Measurements from ENCODE around the gene NCAM2.

Gene NCAM2

GRCh38 chr21:21102896-21103295 lies 104.7 kb downstream of the NCAM2 start:
- H3K27me3 ChIP-seq (ENCODE audit: control insufficient read depth in 1 of 2, insufficient read depth in 1 of 2, low read length in 2 of 2): no peaks in the 10 kb centered on the region
- no peak overlapping the region for H2BK12ac ChIP-seq (ENCODE audit: low read length in 2 of 2)
- no peaks in the 10 kb centered on the region for H3K79me1 ChIP-seq (replicated peaks; ENCODE audit: low read length, poor library complexity, severe bottlenecking)
- H3K27ac ChIP-seq (ENCODE audit: low read length, poor library complexity, severe bottlenecking): no peak overlapping the region
- no peaks in the 10 kb centered on the region for H3K36me3 ChIP-seq (ENCODE audit: control insufficient read depth in 1 of 2, insufficient read depth in 2 of 2, low read depth in 1 of 2, low read length in 2 of 2)
- H3K9ac ChIP-seq (ENCODE audit: low read length): no peak overlapping the region
- no peak overlapping the region for H3K14ac ChIP-seq (ENCODE audit: low read length in 2 of 2)
- no peak overlapping the region for H2BK15ac ChIP-seq (ENCODE audit: low read depth, poor library complexity, severe bottlenecking)
- no peak overlapping the region for H2BK5ac ChIP-seq (ENCODE audit: low read depth, low read length, poor library complexity, severe bottlenecking)
- no peak overlapping the region for H2BK120ac ChIP-seq (ENCODE audit: low read depth, low read length)
- 100% methylated on average over 2 of the region's 2 CpGs for WGBS
- no peak overlapping the region for H4K91ac ChIP-seq (ENCODE audit: low read length)
- H3K18ac ChIP-seq (ENCODE audit: low read depth in 1 of 2, low read length in 2 of 2): no peak overlapping the region
- no peak overlapping the region for H2AFZ ChIP-seq (ENCODE audit: low read depth, low read length)
- H3K4me3 ChIP-seq (ENCODE audit: insufficient read depth in 1 of 2, low read depth in 1 of 2, low read length in 2 of 2): no peak overlapping the region
- no peak overlapping the region for H3K23ac ChIP-seq (ENCODE audit: low read length in 2 of 2)
- H3K4me1 ChIP-seq (ENCODE audit: control insufficient read depth, insufficient read depth, low read depth, low read length): no peaks in the 10 kb centered on the region
- no peak overlapping the region for H3K4ac ChIP-seq (ENCODE audit: low read depth in 1 of 2, low read length in 2 of 2)
- H3K9me3 ChIP-seq (ENCODE audit: control insufficient read depth, low read length): no peaks in the 10 kb centered on the region
- H2AK5ac ChIP-seq (ENCODE audit: low read length, severe bottlenecking): no peak overlapping the region
- no peak overlapping the region for H4K8ac ChIP-seq (ENCODE audit: low read length)
- no peak overlapping the region for H3K4me2 ChIP-seq (ENCODE audit: low read length, poor library complexity, severe bottlenecking)
- DNase-seq: no peak

DNA sequence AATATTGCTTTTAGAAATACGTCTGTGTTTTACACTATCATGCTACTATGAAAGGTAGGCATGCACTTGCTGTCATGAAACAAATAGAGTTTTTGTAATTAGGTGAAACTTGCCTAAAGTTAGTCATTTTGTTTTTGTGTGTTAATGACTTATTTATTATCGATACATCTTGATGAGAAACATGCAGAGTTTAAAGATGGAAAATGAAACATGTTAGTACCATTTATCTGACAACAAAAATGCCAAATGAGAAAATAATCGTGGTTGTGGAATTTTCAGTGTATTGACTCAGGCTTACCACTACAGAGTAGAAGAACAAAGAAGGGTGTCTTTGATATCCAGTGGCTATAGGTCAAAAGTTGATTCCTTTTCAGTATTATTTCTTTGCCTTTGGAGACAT lies 105.5 kb downstream of the NCAM2 start:
- Histone ChIP-seq H3K4me2 (ENCODE audit: low read length, poor library complexity, severe bottlenecking) (no peak overlapping the region), H3K27ac (ENCODE audit: low read length, poor library complexity, severe bottlenecking) (no peak overlapping the region), H3K9me3 (ENCODE audit: control insufficient read depth, low read length) (no peaks in the 10 kb centered on the region), H2BK15ac (ENCODE audit: low read depth, poor library complexity, severe bottlenecking) (no peak overlapping the region), H4K91ac (ENCODE audit: low read length) (no peak overlapping the region), H2AK5ac (ENCODE audit: low read length, severe bottlenecking) (no peak overlapping the region), H3K27me3 (ENCODE audit: control insufficient read depth in 1 of 2, insufficient read depth in 1 of 2, low read length in 2 of 2) (no peaks in the 10 kb centered on the region), H3K4me3 (ENCODE audit: insufficient read depth in 1 of 2, low read depth in 1 of 2, low read length in 2 of 2) (no peak overlapping the region), H2BK120ac (ENCODE audit: low read depth, low read length) (no peak overlapping the region), H3K4me1 (ENCODE audit: control insufficient read depth, insufficient read depth, low read depth, low read length) (no peaks in the 10 kb centered on the region), H3K4ac (ENCODE audit: low read depth in 1 of 2, low read length in 2 of 2) (no peak overlapping the region), H2BK12ac (ENCODE audit: low read length in 2 of 2) (no peak overlapping the region), H3K18ac (ENCODE audit: low read depth in 1 of 2, low read length in 2 of 2) (no peak overlapping the region), H4K8ac (ENCODE audit: low read length) (no peak overlapping the region), H3K79me1 (replicated peaks; ENCODE audit: low read length, poor library complexity, severe bottlenecking) (no peaks in the 10 kb centered on the region), H2AFZ (ENCODE audit: low read depth, low read length) (no peak overlapping the region), H3K9ac (ENCODE audit: low read length) (no peak overlapping the region), H3K14ac (ENCODE audit: low read length in 2 of 2) (no peak overlapping the region), H3K23ac (ENCODE audit: low read length in 2 of 2) (no peak overlapping the region), H3K36me3 (ENCODE audit: control insufficient read depth in 1 of 2, insufficient read depth in 2 of 2, low read depth in 1 of 2, low read length in 2 of 2) (no peaks in the 10 kb centered on the region), H2BK5ac (ENCODE audit: low read depth, low read length, poor library complexity, severe bottlenecking) (no peak overlapping the region)
- 94% methylated on average over 3 of the region's 3 CpGs for WGBS
- DNase-seq: no peak

- Histone ChIP-seq H2AK5ac (ENCODE audit: low read length, severe bottlenecking) (no peak overlapping the region), H2BK120ac (ENCODE audit: low read depth, low read length) (no peak overlapping the region), H2AFZ (ENCODE audit: low read depth, low read length) (no peak overlapping the region), H2BK5ac (ENCODE audit: low read depth, low read length, poor library complexity, severe bottlenecking) (no peak overlapping the region), H2BK12ac (ENCODE audit: low read length in 2 of 2) (no peak overlapping the region), H3K4ac (ENCODE audit: low read depth in 1 of 2, low read length in 2 of 2) (no peak overlapping the region), H3K4me1 (ENCODE audit: control insufficient read depth, insufficient read depth, low read depth, low read length) (no peaks in the 10 kb centered on the region), H2BK15ac (ENCODE audit: low read depth, poor library complexity, severe bottlenecking) (no peak overlapping the region), H4K8ac (ENCODE audit: low read length) (no peak overlapping the region), H3K27ac (ENCODE audit: low read length, poor library complexity, severe bottlenecking) (no peak overlapping the region), H3K23ac (ENCODE audit: low read length in 2 of 2) (no peak overlapping the region), H3K79me1 (replicated peaks; ENCODE audit: low read length, poor library complexity, severe bottlenecking) (no peaks in the 10 kb centered on the region), H4K91ac (ENCODE audit: low read length) (no peak overlapping the region), H3K9ac (ENCODE audit: low read length) (no peak overlapping the region), H3K4me2 (ENCODE audit: low read length, poor library complexity, severe bottlenecking) (no peak overlapping the region), H3K27me3 (ENCODE audit: control insufficient read depth in 1 of 2, insufficient read depth in 1 of 2, low read length in 2 of 2) (no peaks in the 10 kb centered on the region), H3K18ac (ENCODE audit: low read depth in 1 of 2, low read length in 2 of 2) (no peak overlapping the region), H3K14ac (ENCODE audit: low read length in 2 of 2) (no peak overlapping the region), H3K9me3 (ENCODE audit: control insufficient read depth, low read length) (no peaks in the 10 kb centered on the region), H3K4me3 (ENCODE audit: insufficient read depth in 1 of 2, low read depth in 1 of 2, low read length in 2 of 2) (no peak overlapping the region), H3K36me3 (ENCODE audit: control insufficient read depth in 1 of 2, insufficient read depth in 2 of 2, low read depth in 1 of 2, low read length in 2 of 2) (no peaks in the 10 kb centered on the region)
- WGBS: 74% methylated on average over 3 of the region's 4 CpGs
- no peak for DNase-seq
Observed at GRCh38 chr21:21109736-21110135, 111.5 kb downstream of the NCAM2 start.

GRCh38 chr21:21111309-21111920 lies 113.2 kb downstream of the NCAM2 start:
- H4K8ac ChIP-seq (ENCODE audit: low read length): no peak overlapping the region
- no peak overlapping the region for H3K14ac ChIP-seq (ENCODE audit: low read length in 2 of 2)
- no peak overlapping the region for H2BK120ac ChIP-seq (ENCODE audit: low read depth, low read length)
- no peak overlapping the region for H2BK5ac ChIP-seq (ENCODE audit: low read depth, low read length, poor library complexity, severe bottlenecking)
- no peaks in the 10 kb centered on the region for H3K9me3 ChIP-seq (ENCODE audit: control insufficient read depth, low read length)
- H3K4me1 ChIP-seq (ENCODE audit: control insufficient read depth, insufficient read depth, low read depth, low read length): no peaks in the 10 kb centered on the region
- no peak overlapping the region for H2BK12ac ChIP-seq (ENCODE audit: low read length in 2 of 2)
- 83% methylated on average over 6 of the region's 8 CpGs for whole genome bisulfite sequencing
- no peak overlapping the region for H2BK15ac ChIP-seq (ENCODE audit: low read depth, poor library complexity, severe bottlenecking)
- no peak overlapping the region for H2AFZ ChIP-seq (ENCODE audit: low read depth, low read length)
- no peak for DNase-seq
- H3K23ac ChIP-seq (ENCODE audit: low read length in 2 of 2): no peak overlapping the region
- H3K4me3 ChIP-seq (ENCODE audit: insufficient read depth in 1 of 2, low read depth in 1 of 2, low read length in 2 of 2): no peak overlapping the region
- H3K18ac ChIP-seq (ENCODE audit: low read depth in 1 of 2, low read length in 2 of 2): no peak overlapping the region
- H3K27ac ChIP-seq (ENCODE audit: low read length, poor library complexity, severe bottlenecking): no peak overlapping the region
- H3K79me1 ChIP-seq (replicated peaks; ENCODE audit: low read length, poor library complexity, severe bottlenecking): no peaks in the 10 kb centered on the region
- no peaks in the 10 kb centered on the region for H3K27me3 ChIP-seq (ENCODE audit: control insufficient read depth in 1 of 2, insufficient read depth in 1 of 2, low read length in 2 of 2)
- H3K36me3 ChIP-seq (ENCODE audit: control insufficient read depth in 1 of 2, insufficient read depth in 2 of 2, low read depth in 1 of 2, low read length in 2 of 2): no peaks in the 10 kb centered on the region
- H2AK5ac ChIP-seq (ENCODE audit: low read length, severe bottlenecking): no peak overlapping the region
- no peak overlapping the region for H3K4ac ChIP-seq (ENCODE audit: low read depth in 1 of 2, low read length in 2 of 2)
- H4K91ac ChIP-seq (ENCODE audit: low read length): no peak overlapping the region
- H3K9ac ChIP-seq (ENCODE audit: low read length): no peak overlapping the region
- no peak overlapping the region for H3K4me2 ChIP-seq (ENCODE audit: low read length, poor library complexity, severe bottlenecking)

All from mesenchymal stem cell (in vitro differentiated cells and primary cell).